Smooth muscle cell of the umbilical artery (primary cell): Measurements from ENCODE around the gene MTR. TPM values are rescaled to one million over a fixed set of nuclear protein-coding genes. Genes with fewer than 3 reads are reported as not detected.

Source experiments
- total RNA-seq: library from RNA; depleted of rRNA; stranded (reverse); fragments of >200 nt; gene quantifications from 2 replicates; pipeline ENCODE4 v1.2.3, GENCODE V29; 2014

MTR gene
- 34.4 and 40.7 TPM in 2 replicates for total RNA-seq

GRCh38 chr1:236795035-236795756, at the start of gene MTR:
Gene MTR (plus strand): TSS chr1:236795292. CDS start chr1:236795704, 412 bp downstream.

Other genes with a start within 250 kb of the MTR start
- 33.6 and 56.2 TPM in 2 replicates for gene HEATR1, start 190.8 kb upstream of the MTR start, total RNA-seq
- under 0.01 and 0.32 TPM in 2 replicates for gene ACTN2, start 108.8 kb upstream of the MTR start, total RNA-seq
- not detected in 2 replicates for gene MT1HL1, start 209.1 kb downstream of the MTR start, total RNA-seq
- gene RYR2, start 246.9 kb downstream of the MTR start, total RNA-seq: under 0.01 TPM in 2 replicates